Activated CD8-positive, alpha-beta T cell treated with anti-CD3 and anti-CD28 coated beads for 36 hours (primary cell): Measurements from ENCODE around the gene INO80. TPM values are rescaled to one million over a fixed set of nuclear protein-coding genes. Genes with fewer than 3 reads are reported as not detected.

Experiments used
- ATAC-seq: fragments of 200-7000 bp; cut with Tn5 transposase; one replicate; pipeline ENCODE4 v1.10.0; 2021; ENCODE audit warnings: mild to moderate bottlenecking, moderate library complexity
- CTCF ChIA-PET: fragments of 350-600 bp; sonication (Branson Sonifier 250); formaldehyde crosslinking; loops from one replicate; lab custom pipeline; 2021; ENCODE audit warnings: antibody characterized with exemption; lab: Charles Lee
- POLR2A ChIA-PET: fragments of 350-600 bp; sonication (Branson Sonifier 250); formaldehyde crosslinking; loops from one replicate; lab custom pipeline; 2021; ENCODE audit warnings: antibody characterized with exemption; lab: Charles Lee
- DNase-seq: peaks from one replicate; pipeline ENCODE4 v3.0.0-alpha.2; 2020
- H3K27ac Mint-ChIP-seq: one replicate; pipeline ENCODE4 v1.8.0; 2021; ENCODE audit warnings: mild to moderate bottlenecking, mixed read lengths
- H3K27me3 Mint-ChIP-seq: one replicate; pipeline ENCODE4 v1.8.0; 2021; ENCODE audit warnings: mixed read lengths
- H3K36me3 Mint-ChIP-seq: one replicate; pipeline ENCODE4 v1.8.0; 2021; ENCODE audit warnings: low read depth, mixed read lengths
- H3K4me1 Mint-ChIP-seq: one replicate; pipeline ENCODE4 v1.8.0; 2021; ENCODE audit warnings: low read depth, mixed read lengths
- H3K4me3 Mint-ChIP-seq: one replicate; pipeline ENCODE4 v1.8.0; 2021; ENCODE audit warnings: mild to moderate bottlenecking, moderate library complexity, mixed read lengths
- H3K9me3 Mint-ChIP-seq: one replicate; pipeline ENCODE4 v1.8.0; 2021; ENCODE audit warnings: mixed read lengths
- CTCF ChIP-seq: fragments of 200-600 bp; IDR thresholded peaks from one replicate; pipeline ENCODE4 v1.8.0; 2022; ENCODE audit warnings: antibody characterized with exemption, mild to moderate bottlenecking
- intact Hi-C: fragments of 100-400 bp; cut with micrococcal nuclease; formaldehyde crosslinking; loops from one replicate; pipeline ENCODE4 v1.10.0; 2022
- total RNA-seq, 2 experiments: library from RNA; stranded (reverse); gene quantifications; one replicate each; pipeline ENCODE4 v1.2.3, GENCODE V29; 2021

Gene INO80
- total RNA-seq, 2 experiments from 2014 or later, result 19.1 to 20.2 TPM

- Mint-ChIP-seq H3K27me3 (peaks cover 14% of the 10 kb centered on the region), H3K4me3 (no peak overlapping the region), H3K27ac (no peak overlapping the region), H3K36me3 (no peaks in the 10 kb centered on the region), H3K9me3 (no peaks in the 10 kb centered on the region), H3K4me1 (no peaks in the 10 kb centered on the region)
- CTCF ChIA-PET, result no interaction called here
- intact Hi-C loops, result no loop called here
- POLR2A ChIA-PET, result no interaction called here
- DNase-seq (no peak), ATAC-seq (no peak)
- no peak for TF ChIP-seq CTCF
These were observed 12.3 kb upstream of the INO80 start for GRCh38 chr15:41128174-41128902.

- no peak overlapping the region for H3K4me3 Mint-ChIP-seq
- intact Hi-C loops, result no loop called here
- peaks cover 9% of the 10 kb centered on the region for H3K27me3 Mint-ChIP-seq
- H3K36me3 Mint-ChIP-seq, result no peaks in the 10 kb centered on the region
- no peaks in the 10 kb centered on the region for H3K9me3 Mint-ChIP-seq
- no peak for TF ChIP-seq CTCF
- no peak overlapping the region for H3K27ac Mint-ChIP-seq
- H3K4me1 Mint-ChIP-seq, result no peaks in the 10 kb centered on the region
- ChIA-PET CTCF (interaction anchor here (0.8 kb wide), 1 partner anchor 58 kb away, joined by 3 read pairs; no protein-coding TSS in a partner anchor), POLR2A (interaction anchor here (1.5 kb wide), 1 partner anchor 10 kb away, joined by 4 read pairs; the partner anchor contains the start of gene INO80)
- DNase-seq (no peak), ATAC-seq (no peak)
These were observed 10.0 kb upstream of the INO80 start for GRCh38 chr15:41125931-41126642.

- ATAC-seq (no peak), DNase-seq (no peak)
- intact Hi-C loops, result no loop called here
- no peaks in the 10 kb centered on the region for H3K9me3 Mint-ChIP-seq
- no peak for TF ChIP-seq CTCF
- POLR2A ChIA-PET, result no interaction called here
- H3K36me3 Mint-ChIP-seq, result no peaks in the 10 kb centered on the region
- H3K27me3 Mint-ChIP-seq, result peaks cover 9% of the 10 kb centered on the region
- no peaks in the 10 kb centered on the region for H3K4me1 Mint-ChIP-seq
- no peak overlapping the region for H3K27ac Mint-ChIP-seq
- CTCF ChIA-PET, result no interaction called here
- H3K4me3 Mint-ChIP-seq, result no peak overlapping the region
These were observed 9.1 kb upstream of the INO80 start for GRCh38 chr15:41125063-41125669.

- no peak for DNase-seq
- Mint-ChIP-seq H3K9me3 (no peaks in the 10 kb centered on the region), H3K4me3 (no peak overlapping the region), H3K27ac (no peak overlapping the region), H3K27me3 (peaks cover 9% of the 10 kb centered on the region), H3K4me1 (no peaks in the 10 kb centered on the region), H3K36me3 (no peaks in the 10 kb centered on the region)
- ChIA-PET CTCF (interaction anchor here (1.3 kb wide), 1 partner anchor 145 kb away, joined by 3 read pairs; no protein-coding TSS in a partner anchor), POLR2A (no interaction called here)
- no peak for TF ChIP-seq CTCF
- no peak for ATAC-seq
- intact Hi-C loops, result no loop called here
These were observed 8.0 kb upstream of the INO80 start for GRCh38 chr15:41124058-41124457.
